B cell (primary cell): ENCODE results near the gene EEPD1.

Source experiments
- EZH2 ChIP-seq: IDR thresholded peaks from 2 replicates; pipeline ENCODE4 v1.6.1; 2012; ENCODE audit warnings: borderline replicate concordance, low read depth, mild to moderate bottlenecking, moderate library complexity, low read length; ENCODE audit not compliant: insufficient read depth, poor library complexity, severe bottlenecking
- TF ChIP-seq, protein P1 (sequence below): fragments of 200-600 bp; IDR thresholded peaks from one replicate; pipeline ENCODE4 v1.8.0; 2022; ENCODE audit warnings: antibody characterized with exemption, mild to moderate bottlenecking

GRCh38 chr7:36188906-36189305 lies 35.9 kb downstream of the EEPD1 start:
- TF ChIP-seq, protein P1, sequence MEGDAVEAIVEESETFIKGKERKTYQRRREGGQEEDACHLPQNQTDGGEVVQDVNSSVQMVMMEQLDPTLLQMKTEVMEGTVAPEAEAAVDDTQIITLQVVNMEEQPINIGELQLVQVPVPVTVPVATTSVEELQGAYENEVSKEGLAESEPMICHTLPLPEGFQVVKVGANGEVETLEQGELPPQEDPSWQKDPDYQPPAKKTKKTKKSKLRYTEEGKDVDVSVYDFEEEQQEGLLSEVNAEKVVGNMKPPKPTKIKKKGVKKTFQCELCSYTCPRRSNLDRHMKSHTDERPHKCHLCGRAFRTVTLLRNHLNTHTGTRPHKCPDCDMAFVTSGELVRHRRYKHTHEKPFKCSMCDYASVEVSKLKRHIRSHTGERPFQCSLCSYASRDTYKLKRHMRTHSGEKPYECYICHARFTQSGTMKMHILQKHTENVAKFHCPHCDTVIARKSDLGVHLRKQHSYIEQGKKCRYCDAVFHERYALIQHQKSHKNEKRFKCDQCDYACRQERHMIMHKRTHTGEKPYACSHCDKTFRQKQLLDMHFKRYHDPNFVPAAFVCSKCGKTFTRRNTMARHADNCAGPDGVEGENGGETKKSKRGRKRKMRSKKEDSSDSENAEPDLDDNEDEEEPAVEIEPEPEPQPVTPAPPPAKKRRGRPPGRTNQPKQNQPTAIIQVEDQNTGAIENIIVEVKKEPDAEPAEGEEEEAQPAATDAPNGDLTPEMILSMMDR, result no peak
- no peak for TF ChIP-seq EZH2
